Right renal pelvis (tissue), 4 donors: ENCODE measurements around the gene JAG2. TPM values are rescaled to one million over a fixed set of nuclear protein-coding genes. Genes with fewer than 3 reads are reported as not detected.

Source experiments
- DNase-seq, 4 donors: peaks; one replicate each; pipeline ENCODE4 v3.0.0-alpha.2; 2013; ENCODE audit warnings: low read depth in 4 of 4, low spot score in 3 of 4, missing footprints in 1 of 4
- polyA plus RNA-seq, 4 donors: library from polyadenylated mRNA; unstranded; fragments of 120-200 nt; gene quantifications; one replicate each; pipeline ENCODE4 v1.2.1, GENCODE V29; 2013; ENCODE audit not compliant: insufficient read length in 4 of 4

The JAG2 gene
- polyA plus RNA-seq, 4 donors, result 7.3 to 11.7 (median 9.5) TPM

DNA sequence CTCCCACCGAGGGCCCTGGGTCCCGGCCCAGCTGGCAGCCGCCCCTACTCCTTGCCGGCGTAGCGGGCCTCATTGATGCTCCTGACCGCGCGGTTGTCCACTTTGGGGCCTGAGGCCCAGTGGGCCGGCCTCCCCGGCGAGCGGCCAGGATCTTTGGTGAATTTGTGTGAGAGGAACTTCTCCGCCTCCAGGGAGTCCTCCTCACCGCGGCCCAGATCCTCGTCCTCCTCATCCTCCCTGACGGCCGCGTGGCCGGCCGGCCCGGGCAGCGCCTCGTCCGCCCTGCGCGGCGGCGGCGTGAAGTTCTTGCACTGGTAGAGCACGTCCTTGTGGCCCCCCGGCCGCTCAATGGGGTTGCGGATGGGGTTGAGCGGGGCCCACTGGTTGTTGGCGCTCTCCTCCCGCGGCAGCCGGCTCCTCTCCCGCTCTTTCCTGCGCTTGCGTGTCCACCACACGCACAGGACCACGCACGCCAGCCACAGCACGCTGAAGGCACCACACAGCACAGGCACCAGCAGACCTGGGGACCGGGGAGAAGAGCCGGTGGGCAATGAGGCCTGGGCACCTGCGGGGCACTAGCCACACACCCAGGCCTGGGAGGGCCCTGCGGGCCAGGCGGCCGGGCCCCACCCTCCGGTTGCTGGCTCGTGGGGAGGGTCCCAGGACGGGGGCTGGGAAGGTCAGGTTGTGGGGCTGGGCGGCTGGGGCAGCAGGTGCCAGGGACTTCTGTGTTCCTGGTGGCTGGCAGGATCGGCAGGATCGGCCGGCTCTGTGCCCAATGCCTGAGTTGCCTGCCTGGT, 25.7 kb downstream of the JAG2 start:
- no peak for DNase-seq

DNA sequence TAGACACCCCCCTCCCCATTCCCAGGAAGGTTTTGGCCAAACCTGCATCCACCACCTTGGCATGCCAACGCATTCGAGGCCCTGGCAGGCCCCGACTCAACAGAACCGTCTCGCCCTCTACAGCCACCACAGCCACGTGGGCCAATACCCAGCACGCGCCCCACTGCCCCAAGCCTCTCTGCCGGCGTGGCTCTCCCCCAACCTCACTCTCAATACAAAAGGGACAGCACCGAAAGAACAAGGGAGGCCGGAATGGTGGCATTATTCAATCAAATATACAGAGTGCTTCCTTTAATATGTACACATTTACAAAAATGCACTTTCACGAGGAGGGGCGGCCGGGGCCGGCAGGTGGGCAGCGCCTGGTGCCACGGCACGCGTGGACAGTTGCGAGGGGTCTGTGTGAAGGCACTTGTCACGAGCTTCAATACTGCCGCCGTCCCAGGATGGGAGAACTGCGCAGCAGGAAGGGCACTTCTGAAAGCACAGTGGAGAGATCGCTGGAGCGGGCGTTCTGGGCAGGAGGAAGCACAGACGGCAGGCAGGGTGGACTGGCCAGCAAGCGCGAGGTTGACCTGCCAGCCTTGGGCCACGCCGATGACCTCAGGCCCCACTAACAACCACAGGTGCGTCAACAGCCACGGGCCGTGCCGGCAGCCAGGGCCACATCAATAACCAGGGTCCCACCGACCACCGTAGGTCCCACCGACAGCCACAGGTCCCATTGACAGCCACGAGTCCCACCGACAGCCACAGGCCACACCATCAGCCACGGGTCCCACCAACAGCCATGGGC, 26.9 kb downstream of the JAG2 start:
- no peak for DNase-seq

DNA sequence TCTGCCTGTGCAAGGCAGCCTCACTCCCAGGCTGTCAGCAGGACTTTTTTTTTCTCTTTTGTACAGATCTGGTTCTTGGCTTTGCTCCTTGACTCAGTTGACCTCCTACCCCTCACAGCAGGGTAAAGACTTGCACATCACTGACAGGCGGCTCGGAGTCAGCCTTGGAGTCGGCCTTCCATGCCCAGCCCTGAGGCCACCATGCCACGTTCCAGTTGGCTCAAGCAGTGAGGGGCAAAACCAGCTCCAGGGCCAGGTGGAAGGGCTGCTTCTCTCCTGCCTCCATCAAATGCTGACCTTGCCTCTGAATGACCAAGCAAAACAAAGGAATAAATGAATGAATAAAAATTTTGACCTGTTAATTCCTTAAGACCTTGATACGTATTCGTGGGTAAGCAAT, 27.6 kb downstream of the JAG2 start:
- no peak for DNase-seq

DNA sequence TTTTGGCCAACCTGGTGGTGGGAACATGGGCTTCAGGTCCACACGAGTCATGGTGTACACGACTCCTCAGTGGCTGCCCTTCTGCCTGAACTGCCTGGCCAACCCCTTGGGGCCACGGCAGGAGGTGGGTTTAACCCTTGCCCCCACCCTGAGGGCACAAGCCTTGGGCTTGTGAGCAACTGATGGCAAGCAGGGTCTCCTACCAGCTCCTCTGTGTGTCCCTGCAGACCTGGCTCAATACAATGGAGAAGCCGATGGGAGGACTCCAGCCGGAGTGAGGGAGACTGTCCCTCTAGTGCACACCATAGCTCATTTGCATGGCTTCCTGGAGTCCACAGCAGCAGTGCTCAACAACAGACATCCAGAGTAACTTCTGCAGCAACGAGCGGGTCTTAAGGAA, 28.0 kb downstream of the JAG2 start:
- no peak for DNase-seq

DNA sequence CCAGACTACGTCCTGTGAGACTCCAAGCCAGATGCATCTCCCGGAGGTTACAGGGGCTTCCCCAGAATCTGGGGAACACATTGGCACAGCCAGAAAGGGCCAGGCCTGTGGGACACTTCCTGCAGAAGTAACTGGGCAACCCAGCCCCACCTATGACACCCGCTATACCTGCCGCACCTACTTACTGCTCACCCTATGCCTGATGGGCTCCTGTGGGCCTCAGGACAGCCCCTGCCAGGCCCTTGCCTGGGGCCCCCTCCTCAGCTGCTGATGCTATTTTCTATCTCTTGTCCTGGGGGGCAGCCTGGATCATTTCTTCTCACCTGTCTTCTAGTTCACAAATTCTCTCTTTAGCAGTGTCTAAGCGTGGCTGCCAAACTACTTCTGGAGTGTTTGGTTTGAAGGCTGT, 28.7 kb downstream of the JAG2 start:
- DNase-seq, result no peak

DNA sequence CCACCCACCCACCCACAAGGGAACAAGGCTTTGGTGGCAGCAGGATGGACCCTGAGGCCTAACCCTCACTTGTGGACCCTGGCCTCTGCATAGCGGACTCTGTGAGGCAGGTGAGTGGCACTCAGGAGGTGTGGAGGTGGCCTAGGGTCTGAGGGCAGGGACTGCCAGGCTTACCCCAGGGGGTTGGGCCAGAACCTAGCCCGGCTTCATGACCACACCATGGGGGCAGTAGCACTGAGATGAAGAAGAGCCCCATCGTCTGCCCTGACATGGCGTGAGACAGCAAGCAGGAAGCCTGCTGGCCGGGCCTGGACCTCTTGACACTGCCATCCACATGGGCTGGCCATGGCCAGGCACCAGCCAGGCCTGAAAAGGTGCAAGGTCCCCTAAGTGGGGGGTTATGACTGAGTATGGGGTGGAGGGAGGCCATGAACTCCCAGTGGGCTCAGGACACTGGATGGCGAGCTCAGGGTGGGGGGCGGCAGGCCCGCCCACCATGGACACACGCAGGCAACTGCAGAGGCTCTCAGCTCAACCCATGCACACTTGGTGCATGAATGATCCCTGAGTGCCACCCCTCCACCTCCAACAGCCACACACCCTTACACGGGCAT, 29.3 kb downstream of the JAG2 start:
- no peak for DNase-seq

DNA sequence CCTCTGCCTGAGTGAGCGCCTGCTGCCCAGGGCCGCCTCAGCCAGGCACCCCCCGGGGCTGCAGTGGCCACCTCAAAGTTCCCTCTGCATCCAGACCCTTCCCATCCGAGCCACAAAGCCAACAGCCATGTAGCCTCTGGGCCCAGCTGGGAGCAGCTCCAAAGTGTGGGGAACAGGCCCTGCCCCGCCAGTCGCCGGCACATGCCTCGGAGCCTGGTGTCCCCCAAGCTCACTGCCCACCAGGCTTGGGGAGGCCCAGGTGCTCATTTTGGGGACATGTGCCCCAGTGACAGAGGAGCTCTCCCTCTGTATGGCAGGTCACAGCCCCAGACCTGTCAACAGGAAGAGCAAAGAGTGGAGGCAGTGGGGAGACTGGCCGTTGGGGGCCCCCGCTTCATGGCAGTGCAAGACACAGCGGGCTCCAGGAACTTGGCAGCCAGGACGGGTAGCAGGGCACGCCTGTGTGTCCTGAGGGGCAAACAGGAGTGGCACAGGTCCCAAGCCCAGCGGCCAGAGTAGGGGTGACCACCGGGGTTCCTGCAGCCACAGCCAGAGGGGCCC, 29.9 kb downstream of the JAG2 start:
- no peak for DNase-seq

DNA sequence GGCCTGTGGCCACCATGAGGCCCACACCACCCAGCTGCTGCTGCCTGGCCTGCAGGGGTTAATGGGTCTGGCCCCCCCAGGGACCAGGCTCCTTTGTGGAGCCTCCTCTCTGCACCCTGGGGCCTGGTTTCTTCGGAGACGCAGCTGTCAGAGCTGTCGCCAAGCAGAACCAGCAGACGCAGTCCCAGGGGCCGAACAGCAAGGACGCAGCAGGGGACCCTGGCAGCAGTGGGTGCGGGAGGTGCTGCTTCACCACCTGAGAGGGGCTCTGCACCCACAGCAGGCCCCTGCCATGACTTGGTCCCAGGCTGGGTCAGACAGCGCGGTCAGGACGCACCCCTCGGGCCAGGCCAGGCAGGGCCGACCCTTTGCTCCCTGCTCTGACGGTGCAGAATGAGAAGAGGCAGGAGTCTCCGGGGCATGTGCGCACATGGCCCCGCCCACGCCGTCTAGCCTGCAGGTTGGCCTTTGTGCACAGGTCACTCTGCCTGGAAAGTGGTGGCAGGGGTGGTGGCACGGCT, 30.5 kb downstream of the JAG2 start:
- no peak for DNase-seq

DNA sequence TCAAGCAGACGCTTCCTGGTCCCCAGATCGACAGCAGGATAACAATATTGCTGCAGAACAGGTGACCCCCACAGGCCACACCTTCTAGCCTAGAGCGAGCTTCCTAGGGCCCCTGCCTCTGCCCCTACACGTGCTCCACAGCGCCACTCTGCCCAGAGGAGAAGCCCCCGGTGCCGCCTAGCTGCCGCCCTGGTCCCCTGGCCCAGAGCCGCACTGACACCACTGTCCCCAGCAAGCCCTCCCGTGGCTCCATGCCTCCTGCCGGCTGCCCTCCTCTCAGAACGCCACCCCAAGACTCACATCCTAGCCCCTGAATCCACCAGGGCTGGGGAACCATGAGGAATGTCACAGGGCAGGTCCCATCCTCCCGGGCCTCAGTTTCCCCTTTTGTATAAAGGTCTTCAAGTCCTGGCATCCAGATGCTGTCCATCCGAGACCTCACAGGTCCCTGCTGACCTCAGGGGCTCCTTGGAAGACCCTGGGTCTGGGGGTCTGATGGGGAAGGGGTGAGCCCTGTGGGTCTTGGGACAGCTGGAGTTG, 31.0 kb downstream of the JAG2 start:
- DNase-seq, result no peak

DNA sequence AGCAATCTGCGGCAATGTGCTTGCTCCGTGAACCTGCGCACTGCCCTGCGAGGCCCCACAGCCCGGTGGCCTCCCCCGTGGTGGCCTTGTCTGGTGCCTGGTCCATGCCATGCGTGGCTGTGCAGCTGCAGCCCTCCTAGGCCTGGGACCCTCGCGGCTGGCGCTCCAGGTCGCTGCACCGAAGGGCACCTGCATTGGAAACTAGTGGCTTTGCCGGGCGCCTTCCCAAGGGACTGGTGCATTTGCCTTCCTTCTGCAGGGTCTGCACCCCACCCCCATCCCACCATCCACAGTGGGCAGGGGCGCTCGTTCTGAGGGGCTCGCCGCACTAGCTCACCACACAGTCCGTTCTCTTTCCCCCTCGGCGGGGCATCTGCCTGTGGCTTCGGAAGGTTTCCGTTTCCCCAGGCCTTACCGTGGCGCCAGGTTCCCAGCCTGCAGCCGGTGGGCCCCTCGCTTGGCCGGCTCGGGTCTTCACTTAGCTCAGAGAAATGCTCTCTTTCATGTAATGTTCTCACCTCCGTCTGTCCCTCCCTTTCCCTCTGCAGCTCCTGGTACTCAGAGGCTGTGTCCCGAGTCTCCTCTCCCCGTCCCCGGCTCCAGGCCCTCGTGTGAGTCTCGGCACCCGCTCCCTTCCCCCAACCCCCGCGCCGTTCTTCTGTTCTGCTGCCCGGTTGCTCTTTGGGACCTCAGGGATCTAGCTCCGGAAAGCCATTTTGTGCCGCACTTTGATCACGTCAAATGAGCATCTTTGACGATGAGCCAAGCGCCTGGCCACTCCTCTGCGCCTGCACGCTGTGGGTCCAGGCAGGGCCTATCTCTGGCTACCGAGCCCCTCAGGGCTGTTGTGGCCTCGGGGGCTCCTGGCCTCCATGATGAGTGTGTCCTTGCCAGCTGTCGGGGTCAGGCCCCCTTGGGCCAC, 31.9 kb downstream of the JAG2 start:
- no peak for DNase-seq

DNA sequence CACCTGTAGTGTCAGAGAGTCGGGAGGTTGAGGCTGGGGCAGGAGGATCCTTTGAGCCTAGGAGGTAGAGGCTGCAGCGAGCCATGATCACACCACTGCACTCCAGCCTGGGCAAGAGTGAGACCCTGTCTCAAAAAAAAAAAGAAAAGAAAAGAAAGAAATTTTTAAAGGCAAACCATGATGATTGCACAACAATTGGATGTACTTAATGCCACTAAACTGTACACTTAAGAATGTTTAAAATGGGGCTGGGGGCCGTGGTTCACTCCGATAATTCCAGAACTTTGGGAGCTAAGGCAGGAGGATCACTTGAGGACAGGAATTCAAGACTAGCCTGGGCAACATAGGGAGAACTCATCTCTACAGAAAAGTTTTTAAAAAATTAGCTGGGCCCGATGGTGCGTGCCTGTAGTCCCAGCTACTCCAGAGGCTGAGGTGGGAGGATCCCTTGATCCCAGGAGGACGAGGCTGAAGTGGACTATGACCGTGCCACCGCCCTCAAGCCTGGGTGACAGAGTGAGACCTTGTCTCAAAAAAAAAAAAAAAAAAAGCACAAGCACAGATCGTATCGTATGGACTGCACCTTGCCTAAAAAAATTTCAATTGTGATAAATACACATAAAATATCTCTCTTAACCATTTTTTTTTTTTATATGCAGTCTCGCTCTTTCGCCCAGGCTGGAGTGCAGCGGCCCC, 32.7 kb downstream of the JAG2 start:
- DNase-seq, result no peak

DNA sequence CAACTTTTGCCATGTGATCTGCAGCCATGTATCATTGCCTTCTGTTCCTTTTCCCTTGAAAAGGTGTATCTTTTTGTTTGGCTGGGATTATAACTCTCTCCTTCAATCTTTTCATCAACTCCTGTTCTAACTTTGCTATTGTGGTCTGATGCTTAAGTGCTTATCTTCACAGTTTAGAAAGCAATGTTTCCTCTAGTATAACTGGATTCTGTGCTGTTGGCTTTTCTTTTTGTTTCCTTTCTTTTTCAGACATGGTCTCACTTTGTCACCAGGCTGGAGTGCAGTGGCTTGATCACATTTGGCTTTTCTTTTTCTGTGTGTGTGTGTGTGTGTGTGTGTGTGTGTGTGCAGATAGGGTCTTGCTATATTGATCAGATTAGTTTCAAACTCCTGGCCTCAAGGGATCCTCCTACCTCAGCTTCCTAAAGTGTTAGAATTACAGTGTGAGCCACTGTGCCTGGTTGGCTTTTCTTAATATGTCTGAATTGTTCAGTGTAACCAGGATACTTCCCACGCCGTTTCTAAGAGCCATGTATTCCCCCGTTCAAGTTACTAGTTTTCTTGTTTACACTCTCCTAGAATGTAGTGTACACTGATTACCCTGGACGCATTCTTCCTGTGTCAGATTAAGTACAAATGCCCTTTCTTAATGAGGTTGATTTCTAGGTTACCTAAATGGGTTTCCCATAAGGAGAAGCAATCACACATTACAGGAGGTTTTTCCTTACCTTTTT, 35.5 kb downstream of the JAG2 start:
- DNase-seq, result no peak

DNA sequence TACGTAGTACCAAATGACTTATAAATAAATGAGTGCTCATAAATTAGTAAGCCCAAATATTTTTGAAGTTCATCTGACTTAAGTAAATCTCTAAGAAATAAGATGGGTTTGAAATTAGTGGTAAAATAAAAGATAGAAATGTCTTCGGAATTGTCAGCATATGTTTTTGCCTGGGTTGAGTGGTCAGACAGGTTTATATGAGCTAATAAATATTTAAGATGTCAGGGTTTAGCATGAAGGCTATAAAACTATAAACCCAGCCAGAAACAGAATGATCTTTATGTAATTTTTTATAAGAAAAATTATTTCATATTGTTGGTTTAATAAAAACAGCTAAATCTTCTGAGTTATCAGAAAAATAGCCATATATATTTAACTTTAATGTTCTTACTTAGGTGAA, 37.3 kb downstream of the JAG2 start:
- DNase-seq, result no peak

DNA sequence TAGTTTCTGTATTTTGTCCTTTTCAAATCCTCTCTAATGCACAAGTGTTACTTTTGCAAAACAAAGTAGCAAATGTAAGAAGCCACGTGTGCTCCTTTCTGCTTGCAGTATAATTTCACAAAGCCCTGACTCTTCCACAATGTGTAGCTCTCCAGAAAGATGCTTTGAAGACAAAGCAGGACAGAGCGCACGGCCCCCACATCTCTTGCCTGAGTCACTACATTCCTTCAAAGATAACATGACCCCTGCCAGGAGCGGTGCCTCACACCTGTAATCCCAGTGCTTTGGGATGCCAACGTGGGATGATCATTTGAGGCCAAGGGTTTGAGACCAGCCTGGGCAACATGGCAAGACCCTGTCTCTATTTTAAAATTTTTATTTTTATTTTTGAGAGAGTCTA, 40.5 kb downstream of the JAG2 start:
- DNase-seq, result no peak

DNA sequence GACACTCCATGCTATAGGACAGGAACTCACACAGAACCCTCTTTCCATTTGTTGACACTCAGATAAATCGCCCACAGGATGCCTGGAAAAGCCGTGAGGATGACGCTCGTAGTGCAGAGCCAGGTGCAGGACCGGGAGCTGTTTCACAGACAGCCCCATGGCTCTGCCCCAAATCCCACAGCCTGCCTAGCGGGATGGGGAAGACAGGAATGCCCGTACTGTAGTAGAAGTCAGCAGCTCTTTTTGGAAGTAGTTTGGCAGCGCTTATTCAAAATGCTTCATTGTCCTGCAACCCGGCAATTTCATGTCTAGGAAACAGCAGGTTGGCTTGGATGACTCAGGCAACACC, 41.6 kb downstream of the JAG2 start:
- DNase-seq, result no peak

DNA sequence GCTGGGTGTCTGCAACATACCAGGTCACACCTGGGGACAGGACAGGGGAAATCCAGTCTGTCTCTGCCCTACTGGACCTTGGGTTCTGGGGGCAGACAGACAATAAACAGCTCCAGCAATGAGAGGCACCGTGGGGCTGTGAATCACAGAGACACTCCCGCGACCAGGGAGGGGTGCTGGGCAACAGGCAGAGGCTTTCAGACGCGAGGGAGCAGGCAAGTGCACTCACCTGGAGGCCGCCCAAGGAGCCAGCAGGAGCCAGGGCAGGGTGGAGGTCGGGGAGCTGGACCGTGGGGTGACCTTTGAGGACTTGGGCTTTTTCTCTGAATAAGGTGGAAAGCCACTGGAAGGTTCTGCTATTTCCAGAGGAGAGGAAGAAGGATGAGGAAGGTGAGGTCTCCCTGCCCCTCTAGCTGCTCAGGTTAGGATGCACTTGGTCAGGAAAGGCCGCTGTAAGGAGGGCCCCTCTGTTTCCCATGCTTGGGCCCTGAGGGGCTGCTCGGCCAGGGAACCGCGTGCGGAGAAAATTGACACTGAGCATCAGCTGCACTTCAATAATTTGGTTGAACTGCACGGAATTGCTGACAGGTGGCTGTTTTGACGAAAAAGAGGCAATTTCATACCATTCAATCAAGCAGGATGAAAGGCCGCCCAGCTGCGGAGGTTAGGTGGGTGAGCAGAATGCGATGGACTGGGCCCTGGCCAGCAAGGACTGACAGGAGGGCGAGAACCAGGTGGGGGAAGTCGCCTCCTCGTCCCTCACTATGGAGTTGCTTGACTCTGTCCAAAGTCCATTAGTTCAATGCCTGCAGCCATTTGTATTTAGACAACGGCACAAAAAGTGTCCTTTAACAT, 42.2 kb downstream of the JAG2 start:
- no peak for DNase-seq

DNA sequence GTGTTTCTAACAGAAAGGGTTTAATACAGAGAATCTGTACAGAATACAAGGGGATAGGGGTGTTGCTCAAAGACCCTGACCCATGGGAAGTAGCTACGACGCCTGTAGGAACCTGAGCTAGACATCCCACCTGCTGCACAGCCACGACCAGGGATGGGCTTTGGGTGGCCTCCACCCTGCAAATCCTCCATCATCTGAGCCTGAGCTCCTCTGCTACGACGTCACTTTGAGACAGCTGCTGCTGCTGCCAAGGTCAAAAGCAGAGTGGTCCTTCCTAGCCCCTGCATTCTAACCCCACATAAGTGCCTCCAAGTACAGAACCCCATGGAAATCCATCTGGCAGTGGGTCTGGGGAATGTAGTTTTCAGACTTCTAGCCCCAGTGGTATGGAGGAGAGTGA, 43.8 kb downstream of the JAG2 start:
- no peak for DNase-seq
